ENCODE results near the gene ABTB2. TPM values are rescaled to one million over a fixed set of nuclear protein-coding genes. Genes with fewer than 3 reads are reported as not detected.

ABTB2 gene
- total RNA-seq, 1 donor, result 5.1 TPM

- peaks cover 3% of the 10 kb centered on the region for H4K20me1 ChIP-seq (ENCODE audit: insufficient read depth, low read length)
- no peak overlapping the region for H2AFZ ChIP-seq (ENCODE audit: low read length)
- H3K4me2 ChIP-seq (ENCODE audit: insufficient read depth, low read length), result no peak overlapping the region
- no peaks in the 10 kb centered on the region for H3K79me2 ChIP-seq (ENCODE audit: insufficient read depth, low read length)
- DNase-seq (ENCODE audit: insufficient read length, low spot score, missing footprints), result no peak
- no peak overlapping the region for H3K27ac ChIP-seq (ENCODE audit: low read depth, low read length)
- no peaks in the 10 kb centered on the region for H3K9me3 ChIP-seq (ENCODE audit: low read depth, low read length)
- peaks cover 4% of the 10 kb centered on the region for H3K27me3 ChIP-seq (ENCODE audit: insufficient read depth, low read length)
- H3K36me3 ChIP-seq (ENCODE audit: insufficient read depth, low read length), result no peaks in the 10 kb centered on the region
- H3K4me3 ChIP-seq (ENCODE audit: insufficient read depth, low read length), result no peak overlapping the region
- TF ChIP-seq CTCF (IDR thresholded peaks at IDR 0.05; ENCODE audit: extremely low read depth, low read depth, low read length), result no peak
- peaks cover 37% of the 10 kb centered on the region for H3K4me1 ChIP-seq (ENCODE audit: insufficient read depth, low read length)
These were observed 16.7 kb downstream of the ABTB2 start for GRCh38 chr11:34341096-34341495.

- Histone ChIP-seq H3K4me2 (ENCODE audit: insufficient read depth, low read length) (no peak overlapping the region), H3K9me3 (ENCODE audit: low read depth, low read length) (no peaks in the 10 kb centered on the region), H3K4me1 (ENCODE audit: insufficient read depth, low read length) (peaks cover 33% of the 10 kb centered on the region), H3K79me2 (ENCODE audit: insufficient read depth, low read length) (no peaks in the 10 kb centered on the region), H3K4me3 (ENCODE audit: insufficient read depth, low read length) (no peak overlapping the region), H2AFZ (ENCODE audit: low read length) (no peak overlapping the region), H3K27me3 (ENCODE audit: insufficient read depth, low read length) (peaks cover 4% of the 10 kb centered on the region), H4K20me1 (ENCODE audit: insufficient read depth, low read length) (peaks cover 3% of the 10 kb centered on the region), H3K27ac (ENCODE audit: low read depth, low read length) (no peak overlapping the region), H3K36me3 (ENCODE audit: insufficient read depth, low read length) (no peaks in the 10 kb centered on the region)
- no peak for TF ChIP-seq CTCF (IDR thresholded peaks at IDR 0.05; ENCODE audit: extremely low read depth, low read depth, low read length)
- no peak for DNase-seq (ENCODE audit: insufficient read length, low spot score, missing footprints)
These were observed 17.2 kb downstream of the ABTB2 start for GRCh38 chr11:34340653-34341052.

GRCh38 chr11:34339149-34340064 is 18.4 kb downstream of the ABTB2 start:
- Histone ChIP-seq H3K4me3 (ENCODE audit: insufficient read depth, low read length) (no peak overlapping the region), H2AFZ (ENCODE audit: low read length) (no peak overlapping the region), H3K27me3 (ENCODE audit: insufficient read depth, low read length) (peaks cover 4% of the 10 kb centered on the region), H3K9me3 (ENCODE audit: low read depth, low read length) (no peaks in the 10 kb centered on the region), H4K20me1 (ENCODE audit: insufficient read depth, low read length) (peaks cover 3% of the 10 kb centered on the region), H3K79me2 (ENCODE audit: insufficient read depth, low read length) (no peaks in the 10 kb centered on the region), H3K4me2 (ENCODE audit: insufficient read depth, low read length) (no peak overlapping the region), H3K27ac (ENCODE audit: low read depth, low read length) (no peak overlapping the region), H3K4me1 (ENCODE audit: insufficient read depth, low read length) (peaks cover 20% of the 10 kb centered on the region), H3K36me3 (ENCODE audit: insufficient read depth, low read length) (no peaks in the 10 kb centered on the region)
- DNase-seq (ENCODE audit: insufficient read length, low spot score, missing footprints), result peak; percentile 19
- TF ChIP-seq CTCF (IDR thresholded peaks at IDR 0.05; ENCODE audit: extremely low read depth, low read depth, low read length), result no peak

- Histone ChIP-seq H3K9me3 (ENCODE audit: low read depth, low read length) (no peaks in the 10 kb centered on the region), H3K4me2 (ENCODE audit: insufficient read depth, low read length) (no peak overlapping the region), H3K4me1 (ENCODE audit: insufficient read depth, low read length) (peaks cover 4% of the 10 kb centered on the region), H3K79me2 (ENCODE audit: insufficient read depth, low read length) (no peaks in the 10 kb centered on the region), H4K20me1 (ENCODE audit: insufficient read depth, low read length) (peaks cover 9% of the 10 kb centered on the region), H3K36me3 (ENCODE audit: insufficient read depth, low read length) (no peaks in the 10 kb centered on the region), H3K4me3 (ENCODE audit: insufficient read depth, low read length) (no peak overlapping the region), H3K27me3 (ENCODE audit: insufficient read depth, low read length) (peaks cover 4% of the 10 kb centered on the region), H3K27ac (ENCODE audit: low read depth, low read length) (no peak overlapping the region), H2AFZ (ENCODE audit: low read length) (no peak overlapping the region)
- peak; percentile 36 for DNase-seq (ENCODE audit: insufficient read length, low spot score, missing footprints)
- TF ChIP-seq CTCF (IDR thresholded peaks at IDR 0.05; ENCODE audit: extremely low read depth, low read depth, low read length), result no peak
These were observed 20.8 kb downstream of the ABTB2 start for GRCh38 chr11:34337016-34337415.

Data from osteoblast (primary cell).